Vagina (tissue), 2 donors: Measurements from ENCODE around the gene TGFA. TPM values are rescaled to one million over a fixed set of nuclear protein-coding genes. Genes with fewer than 3 reads are reported as not detected.

Source experiments
- DNase-seq, 2 donors: peaks; one replicate each; pipeline ENCODE4 v3.0.0-alpha.2; 2017; ENCODE audit errors: extremely low spot score in 2 of 2
- H3K27ac ChIP-seq: fragments of 200-600 bp; sonication (generic); one replicate; pipeline ENCODE4 v1.5.1; 2019
- H3K27me3 ChIP-seq: fragments of 200-600 bp; sonication (generic); one replicate; pipeline ENCODE4 v1.5.1; 2019
- H3K36me3 ChIP-seq, 2 donors: fragments of 200-600 bp; sonication (generic); one replicate each; pipeline ENCODE4 v1.5.1; 2017 to 2019
- H3K4me1 ChIP-seq: fragments of 200-600 bp; sonication (generic); one replicate; pipeline ENCODE4 v1.5.1; 2019
- H3K4me3 ChIP-seq, 2 donors: fragments of 200-600 bp; sonication (generic); 1 replicate in 1 of 2; 2 replicates in 1 of 2; pipeline ENCODE4 v1.5.1; 2016 to 2019
- H3K9me3 ChIP-seq: fragments of 200-600 bp; sonication (generic); one replicate; pipeline ENCODE4 v1.5.1; 2019
- CTCF ChIP-seq, 3 experiments: fragments of 450-650 bp in 2 of 3; fragments of 200-600 bp in 1 of 3; sonication (generic) in 1 of 3; IDR thresholded peaks; one replicate each; pipeline ENCODE4 v1.5.1; 2017 to 2019; ENCODE audit warnings: antibody characterized with exemption in 3 of 3, mild to moderate bottlenecking in 2 of 3, moderate library complexity in 2 of 3
- POLR2A ChIP-seq, 2 donors: fragments of 450-650 bp; IDR thresholded peaks; one replicate each; pipeline ENCODE4 v1.6.1; 2017; ENCODE audit warnings: antibody characterized with exemption in 2 of 2, mild to moderate bottlenecking in 2 of 2, moderate library complexity in 2 of 2
- POLR2AphosphoS5 ChIP-seq, 2 donors: sonication (generic); formaldehyde crosslinking; IDR thresholded peaks; one replicate each; pipeline ENCODE4 v1.9.0; 2017; ENCODE audit warnings: antibody characterized with exemption in 2 of 2, mild to moderate bottlenecking in 2 of 2, low read depth in 1 of 2; ENCODE audit not compliant: insufficient read depth in 1 of 2
- intact Hi-C: fragments of 100-400 bp; cut with DNase I; formaldehyde crosslinking; loops from one replicate; pipeline ENCODE4 v1.15.1; 2023
- total RNA-seq: library from RNA; depleted of rRNA; stranded (reverse); fragments of >200 nt; gene quantifications from one replicate; pipeline ENCODE4 v1.2.3, GENCODE V29; 2016

TGFA gene
- total RNA-seq, 1 donor from 2014 or later: 27.7 TPM

GRCh38 chr2:70569559-70569958 is 15.9 kb upstream of the TGFA start:
- H3K27ac ChIP-seq: no peak overlapping the region

GRCh38 chr2:70566906-70567305 is 13.3 kb upstream of the TGFA start:
- H3K4me3 ChIP-seq: no peak overlapping the region
- H3K9me3 ChIP-seq: no peaks in the 10 kb centered on the region
- H3K27me3 ChIP-seq: no peaks in the 10 kb centered on the region
- intact Hi-C loops: no loop called here
- H3K36me3 ChIP-seq: no peaks in the 10 kb centered on the region
- TF ChIP-seq POLR2AphosphoS5 (IDR thresholded peaks at IDR 0.05; ENCODE audit: insufficient read depth in 1 of 2, low read depth in 1 of 2) (no peak), POLR2A (IDR thresholded peaks at IDR 0.05) (no peak), CTCF (IDR thresholded peaks at IDR 0.05) (no peak)
- no peak overlapping the region for H3K27ac ChIP-seq
- DNase-seq: no peak
- H3K4me1 ChIP-seq: no peaks in the 10 kb centered on the region

More at GRCh38 chr2:70569559-70569958, 15.9 kb upstream of the TGFA start:
- H3K4me1 ChIP-seq: no peaks in the 10 kb centered on the region
- no peak for DNase-seq
- H3K9me3 ChIP-seq: no peaks in the 10 kb centered on the region
- H3K27me3 ChIP-seq: no peaks in the 10 kb centered on the region
- no peaks in the 10 kb centered on the region for H3K36me3 ChIP-seq
- H3K4me3 ChIP-seq: no peak overlapping the region
- TF ChIP-seq CTCF (IDR thresholded peaks at IDR 0.05) (no peak), POLR2A (IDR thresholded peaks at IDR 0.05) (no peak), POLR2AphosphoS5 (IDR thresholded peaks at IDR 0.05; ENCODE audit: insufficient read depth in 1 of 2, low read depth in 1 of 2) (no peak)
- intact Hi-C loops: no loop called here

GRCh38 chr2:70566464-70566863 is 12.8 kb upstream of the TGFA start:
- no peak overlapping the region for H3K4me3 ChIP-seq
- intact Hi-C loops: no loop called here
- H3K27me3 ChIP-seq: no peaks in the 10 kb centered on the region
- no peaks in the 10 kb centered on the region for H3K4me1 ChIP-seq
- no peak for DNase-seq
- H3K36me3 ChIP-seq: no peaks in the 10 kb centered on the region
- no peak for TF ChIP-seq POLR2A (IDR thresholded peaks at IDR 0.05)
- no peak for TF ChIP-seq POLR2AphosphoS5 (IDR thresholded peaks at IDR 0.05; ENCODE audit: insufficient read depth in 1 of 2, low read depth in 1 of 2)
- no peak for TF ChIP-seq CTCF (IDR thresholded peaks at IDR 0.05)
- H3K9me3 ChIP-seq: no peaks in the 10 kb centered on the region
- no peak overlapping the region for H3K27ac ChIP-seq

GRCh38 chr2:70565039-70565731 is 11.6 kb upstream of the TGFA start:
- intact Hi-C loops: no loop called here
- no peaks in the 10 kb centered on the region for H3K4me1 ChIP-seq
- H3K27ac ChIP-seq: no peak overlapping the region
- no peaks in the 10 kb centered on the region for H3K9me3 ChIP-seq
- DNase-seq: no peak
- H3K27me3 ChIP-seq: no peaks in the 10 kb centered on the region
- TF ChIP-seq POLR2AphosphoS5 (IDR thresholded peaks at IDR 0.05; ENCODE audit: insufficient read depth in 1 of 2, low read depth in 1 of 2) (no peak), POLR2A (IDR thresholded peaks at IDR 0.05) (no peak), CTCF (IDR thresholded peaks at IDR 0.05) (no peak)
- no peak overlapping the region for H3K4me3 ChIP-seq
- no peaks in the 10 kb centered on the region for H3K36me3 ChIP-seq

GRCh38 chr2:70561893-70562292 is 8.3 kb upstream of the TGFA start:
- TF ChIP-seq POLR2A (IDR thresholded peaks at IDR 0.05) (no peak), POLR2AphosphoS5 (IDR thresholded peaks at IDR 0.05; ENCODE audit: insufficient read depth in 1 of 2, low read depth in 1 of 2) (no peak), CTCF (IDR thresholded peaks at IDR 0.05) (no peak)
- Histone ChIP-seq H3K4me1 (no peaks in the 10 kb centered on the region), H3K9me3 (no peaks in the 10 kb centered on the region), H3K27me3 (no peaks in the 10 kb centered on the region), H3K36me3 (no peaks in the 10 kb centered on the region), H3K27ac (no peak overlapping the region), H3K4me3 (no peak overlapping the region)
- DNase-seq: no peak
- intact Hi-C loops: no loop called here
